ENCODE data around the gene RBM14. TPM values are rescaled to one million over a fixed set of nuclear protein-coding genes. Genes with fewer than 3 reads are reported as not detected.
"Not testable (repeated sequence)": the region's sequence is repeated elsewhere in the genome, so short reads cannot be mapped to it uniquely, and the experiment has no call there.

Gene RBM14
- total RNA-seq, 1 donor from 2014 or later: 34.9 TPM

DNA sequence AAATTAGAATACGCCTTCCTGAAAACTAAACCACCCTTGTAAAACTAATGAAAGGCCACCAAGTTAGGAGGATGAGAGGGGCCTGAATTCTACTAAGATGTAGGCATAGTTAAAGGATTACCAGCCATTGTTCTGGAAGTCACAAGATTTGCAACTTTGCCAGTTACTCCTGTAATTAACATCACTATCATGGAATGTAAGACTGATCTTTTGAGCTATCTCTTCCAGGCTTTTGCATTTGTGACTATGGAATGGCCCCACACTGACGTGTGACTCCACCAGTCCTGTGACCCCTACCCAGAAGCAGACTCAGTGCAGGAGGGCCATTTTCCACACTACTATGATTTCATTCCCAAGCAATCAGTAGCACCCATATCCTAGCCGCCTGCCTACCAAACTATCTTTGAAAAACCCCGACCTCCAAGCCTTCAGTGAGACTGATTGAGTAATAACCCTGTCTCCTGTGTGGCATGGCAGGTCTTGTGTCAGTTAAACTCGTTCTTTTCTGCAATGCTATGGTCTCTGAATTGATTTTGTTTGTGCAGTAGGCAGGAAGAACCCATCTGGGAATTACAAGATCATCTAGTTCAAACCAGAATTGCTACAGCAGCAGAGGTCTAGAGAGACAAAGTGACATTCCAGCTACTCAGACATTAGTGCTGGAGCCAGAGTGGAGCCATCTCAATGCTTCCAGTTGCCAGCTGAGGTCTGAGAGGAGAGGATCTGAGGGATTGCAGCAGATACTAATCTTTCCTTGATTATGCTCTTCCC lies 46.2 kb upstream of the RBM14 start:
- intact Hi-C loops (cut with DNase I): no loop called here
- TF ChIP-seq, protein P1, sequence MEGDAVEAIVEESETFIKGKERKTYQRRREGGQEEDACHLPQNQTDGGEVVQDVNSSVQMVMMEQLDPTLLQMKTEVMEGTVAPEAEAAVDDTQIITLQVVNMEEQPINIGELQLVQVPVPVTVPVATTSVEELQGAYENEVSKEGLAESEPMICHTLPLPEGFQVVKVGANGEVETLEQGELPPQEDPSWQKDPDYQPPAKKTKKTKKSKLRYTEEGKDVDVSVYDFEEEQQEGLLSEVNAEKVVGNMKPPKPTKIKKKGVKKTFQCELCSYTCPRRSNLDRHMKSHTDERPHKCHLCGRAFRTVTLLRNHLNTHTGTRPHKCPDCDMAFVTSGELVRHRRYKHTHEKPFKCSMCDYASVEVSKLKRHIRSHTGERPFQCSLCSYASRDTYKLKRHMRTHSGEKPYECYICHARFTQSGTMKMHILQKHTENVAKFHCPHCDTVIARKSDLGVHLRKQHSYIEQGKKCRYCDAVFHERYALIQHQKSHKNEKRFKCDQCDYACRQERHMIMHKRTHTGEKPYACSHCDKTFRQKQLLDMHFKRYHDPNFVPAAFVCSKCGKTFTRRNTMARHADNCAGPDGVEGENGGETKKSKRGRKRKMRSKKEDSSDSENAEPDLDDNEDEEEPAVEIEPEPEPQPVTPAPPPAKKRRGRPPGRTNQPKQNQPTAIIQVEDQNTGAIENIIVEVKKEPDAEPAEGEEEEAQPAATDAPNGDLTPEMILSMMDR (IDR thresholded peaks at IDR 0.05): no peak
- TF ChIP-seq POLR2A (IDR thresholded peaks at IDR 0.05): no peak
- no peak for TF ChIP-seq POLR2AphosphoS5 (IDR thresholded peaks at IDR 0.05; ENCODE audit: insufficient read depth in 1 of 2, low read depth in 1 of 2)
- Histone ChIP-seq H3K4me3 (no peak overlapping the region), H3K27ac (no peak overlapping the region), H3K4me1 (peaks cover 20% of the 10 kb centered on the region), H3K36me3 (no peaks in the 10 kb centered on the region), H3K9me3 (no peaks in the 10 kb centered on the region), H3K27me3 (no peaks in the 10 kb centered on the region)
- DNase-seq (ENCODE audit: extremely low spot score in 2 of 2): no peak

DNA sequence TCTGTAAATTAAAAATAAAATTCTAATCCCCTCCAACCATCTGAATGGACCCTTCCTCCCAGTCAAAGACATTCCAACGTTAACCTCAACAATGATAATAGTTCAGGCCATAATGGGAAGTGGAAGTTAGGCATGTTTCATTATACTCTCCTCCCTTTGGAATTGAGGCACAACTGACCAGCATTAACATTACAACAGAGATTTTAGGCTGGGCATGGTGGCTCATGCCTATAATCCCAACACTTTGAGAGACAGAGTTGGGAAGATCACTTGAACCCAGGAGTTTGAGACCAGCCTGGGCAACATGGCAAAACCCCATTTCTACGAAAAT lies 45.6 kb upstream of the RBM14 start:
- Histone ChIP-seq H3K36me3 (no peaks in the 10 kb centered on the region), H3K4me1 (peaks cover 20% of the 10 kb centered on the region), H3K4me3 (no peak overlapping the region), H3K27me3 (no peaks in the 10 kb centered on the region), H3K9me3 (no peaks in the 10 kb centered on the region), H3K27ac (no peak overlapping the region)
- intact Hi-C loops (cut with DNase I): no loop called here
- no peak for TF ChIP-seq POLR2AphosphoS5 (IDR thresholded peaks at IDR 0.05; ENCODE audit: insufficient read depth in 1 of 2, low read depth in 1 of 2)
- TF ChIP-seq, protein P1 (IDR thresholded peaks at IDR 0.05): no peak
- TF ChIP-seq POLR2A (IDR thresholded peaks at IDR 0.05): no peak
- no peak for DNase-seq (ENCODE audit: extremely low spot score in 2 of 2)

DNA sequence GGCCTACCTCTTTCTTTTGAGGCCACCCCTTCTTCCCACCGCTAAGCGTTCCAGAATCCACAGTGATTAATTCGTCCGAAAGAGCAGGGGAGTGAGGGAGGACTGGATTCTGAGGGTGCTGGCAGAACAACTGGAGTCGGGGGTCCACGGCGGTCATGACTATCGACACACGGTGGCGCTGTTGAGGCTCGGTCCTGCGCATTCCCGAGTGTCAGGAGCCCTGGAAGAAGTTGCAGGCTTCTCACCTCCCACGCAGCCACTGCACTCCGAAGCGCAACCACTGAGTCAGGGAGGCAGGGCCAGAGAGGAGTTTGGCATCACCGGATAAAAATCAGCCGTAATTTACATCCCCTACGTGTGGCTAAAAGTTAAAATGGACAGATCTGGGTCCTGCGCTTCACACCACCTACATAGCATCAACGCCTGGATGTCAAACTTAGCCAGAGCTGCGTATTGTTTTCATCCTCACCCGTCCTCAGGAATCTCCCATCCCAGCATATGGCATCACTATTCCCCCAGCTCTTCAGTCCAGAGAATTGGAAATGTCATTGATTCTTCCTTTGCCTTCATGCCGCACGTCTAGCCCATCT lies 37.3 kb upstream of the RBM14 start:
- H3K27me3 ChIP-seq: no peaks in the 10 kb centered on the region
- H3K4me1 ChIP-seq: no peaks in the 10 kb centered on the region
- intact Hi-C loops (cut with DNase I): loop anchor here (1.0 kb wide), 1 partner anchor 99 kb away; no protein-coding TSS in a partner anchor
- TF ChIP-seq, protein P1 (IDR thresholded peaks at IDR 0.05): peak; percentile 76 to 84 (median 80)
- TF ChIP-seq POLR2AphosphoS5 (IDR thresholded peaks at IDR 0.05; ENCODE audit: insufficient read depth in 1 of 2, low read depth in 1 of 2) (peak in 1 of 2 donors; percentile 39), POLR2A (IDR thresholded peaks at IDR 0.05) (no peak)
- DNase-seq (ENCODE audit: extremely low spot score in 2 of 2): no peak
- H3K27ac ChIP-seq: no peak overlapping the region
- no peak overlapping the region for H3K4me3 ChIP-seq
- H3K36me3 ChIP-seq: no peaks in the 10 kb centered on the region
- no peaks in the 10 kb centered on the region for H3K9me3 ChIP-seq

DNA sequence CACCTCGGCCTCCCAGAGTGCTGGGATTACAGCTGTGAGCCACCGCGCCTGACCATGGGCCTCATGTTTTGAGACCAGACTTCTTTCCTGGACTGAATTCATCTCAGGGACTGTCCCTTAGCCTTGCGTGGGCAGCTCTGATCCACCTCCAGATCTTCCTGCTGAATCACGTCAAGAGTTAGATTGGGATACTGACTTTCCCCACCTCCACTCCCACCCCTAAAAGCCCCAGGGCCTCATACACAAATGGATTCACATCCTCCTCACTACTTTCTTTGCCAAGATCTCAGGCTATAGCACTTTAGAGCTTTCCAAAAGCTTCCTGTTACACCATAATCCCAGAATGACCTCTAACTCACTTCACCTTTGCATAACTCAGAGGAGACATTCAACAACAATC lies 35.6 kb upstream of the RBM14 start:
- Histone ChIP-seq H3K27me3 (no peaks in the 10 kb centered on the region), H3K4me1 (no peaks in the 10 kb centered on the region), H3K4me3 (no peak overlapping the region), H3K36me3 (no peaks in the 10 kb centered on the region), H3K9me3 (no peaks in the 10 kb centered on the region), H3K27ac (no peak overlapping the region)
- TF ChIP-seq POLR2AphosphoS5 (IDR thresholded peaks at IDR 0.05; ENCODE audit: insufficient read depth in 1 of 2, low read depth in 1 of 2) (no peak), POLR2A (IDR thresholded peaks at IDR 0.05) (no peak)
- TF ChIP-seq, protein P1 (IDR thresholded peaks at IDR 0.05): no peak
- intact Hi-C loops (cut with DNase I): no loop called here
- no peak for DNase-seq (ENCODE audit: extremely low spot score in 2 of 2)

DNA sequence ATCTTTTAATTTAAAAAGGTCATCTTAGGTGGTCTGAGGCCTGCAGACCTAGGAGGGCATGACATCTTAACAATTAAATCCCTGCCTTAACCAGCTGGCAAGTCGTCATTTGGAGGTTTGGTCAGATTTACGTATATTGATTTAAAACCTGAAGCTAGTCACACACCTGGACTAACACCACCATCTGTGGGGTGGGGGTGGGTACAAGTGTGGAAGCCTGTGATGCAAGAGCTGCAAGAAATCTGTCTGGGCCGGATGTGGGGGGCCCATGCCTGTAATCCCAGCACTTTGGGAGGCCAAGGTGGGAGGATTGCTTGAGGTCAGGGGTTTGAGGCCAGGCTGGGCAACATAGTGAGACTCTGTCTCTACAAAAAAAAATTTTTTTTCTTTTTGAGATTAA lies 35.2 kb upstream of the RBM14 start:
- intact Hi-C loops (cut with DNase I): no loop called here
- no peak overlapping the region for H3K27ac ChIP-seq

DNA sequence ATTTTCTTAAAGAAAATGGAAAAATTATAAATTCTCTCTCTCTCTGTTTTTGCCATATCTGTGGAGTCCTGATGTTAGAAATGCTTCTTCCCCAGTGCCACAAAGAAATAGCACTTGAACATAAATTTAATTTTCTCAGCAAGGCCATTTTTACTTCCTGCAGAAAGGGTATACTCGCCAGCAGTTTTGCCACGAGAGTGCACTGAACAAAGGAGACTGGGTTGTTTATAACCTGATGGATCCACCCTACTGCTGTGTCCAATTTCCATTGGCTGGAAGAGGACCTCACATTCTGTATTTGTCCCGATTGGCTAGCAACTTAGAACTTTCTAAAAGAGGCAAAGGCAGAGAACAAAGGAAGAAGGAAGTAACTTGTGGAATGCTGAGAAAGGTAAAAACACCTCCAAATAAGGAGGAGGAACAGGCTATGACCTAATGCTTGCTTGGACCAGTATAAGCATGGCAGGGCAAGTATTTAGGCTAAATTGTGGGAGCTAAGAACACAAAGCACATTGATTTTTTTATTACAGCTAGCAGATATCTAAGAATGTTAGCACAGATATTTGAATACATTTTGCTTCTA lies 33.8 kb upstream of the RBM14 start:
- H3K4me3 ChIP-seq; H3K27ac ChIP-seq; H3K4me1 ChIP-seq; H3K36me3 ChIP-seq; intact Hi-C loops (cut with DNase I); H3K27me3 ChIP-seq; H3K9me3 ChIP-seq; DNase-seq (ENCODE audit: extremely low spot score in 2 of 2): not testable (repeated sequence)

More for the DNA sequence above, 35.2 kb upstream of the RBM14 start:
- Histone ChIP-seq H3K27me3 (no peaks in the 10 kb centered on the region), H3K4me1 (no peaks in the 10 kb centered on the region), H3K9me3 (no peaks in the 10 kb centered on the region), H3K36me3 (no peaks in the 10 kb centered on the region), H3K4me3 (no peak overlapping the region)
- no peak for DNase-seq (ENCODE audit: extremely low spot score in 2 of 2)
- TF ChIP-seq POLR2A (IDR thresholded peaks at IDR 0.05): no peak
- no peak for TF ChIP-seq POLR2AphosphoS5 (IDR thresholded peaks at IDR 0.05; ENCODE audit: insufficient read depth in 1 of 2, low read depth in 1 of 2)
- TF ChIP-seq, protein P1 (IDR thresholded peaks at IDR 0.05): no peak

DNA sequence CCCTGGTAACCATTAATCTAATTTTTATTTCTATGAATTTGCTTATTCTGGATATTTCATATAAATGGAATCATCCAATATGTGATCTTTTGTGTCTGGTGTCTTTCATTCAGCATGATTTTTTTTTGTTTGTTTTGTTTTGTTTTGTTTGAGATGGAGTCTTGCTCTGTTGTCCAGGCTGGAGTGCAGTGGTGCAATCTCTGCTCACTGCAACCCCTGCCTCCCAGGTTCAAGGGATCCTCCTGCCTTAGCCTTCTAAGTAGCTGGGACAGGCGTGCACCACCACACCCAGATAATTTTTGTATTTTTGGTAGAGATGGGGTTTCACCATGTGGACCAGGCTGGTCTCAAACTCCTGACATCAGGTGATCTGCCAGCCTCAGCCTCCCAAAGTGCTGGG lies 31.0 kb upstream of the RBM14 start:
- H3K9me3 ChIP-seq; H3K36me3 ChIP-seq; H3K4me1 ChIP-seq; H3K27ac ChIP-seq; DNase-seq (ENCODE audit: extremely low spot score in 2 of 2); H3K27me3 ChIP-seq; H3K4me3 ChIP-seq; intact Hi-C loops (cut with DNase I): not testable (repeated sequence)
